H1 (cell line): ENCODE measurements around the gene SPATA6L. TPM values are rescaled to one million over a fixed set of nuclear protein-coding genes. Genes with fewer than 3 reads are reported as not detected.
A peak's percentile ranks its signal among the peaks of the same experiment; 100 is the strongest.

ENCODE experiments used
- CTCF ChIA-PET: fragments of 300-600 bp; sonication (Branson Sonifier 250); formaldehyde crosslinking; loops from one replicate; lab custom pipeline; 2021; ENCODE audit not compliant: partially characterized antibody; lab: Charles Lee
- POLR2A ChIA-PET: fragments of 300-600 bp; sonication (Branson Sonifier 250); formaldehyde crosslinking; loops from one replicate; lab custom pipeline; 2021; ENCODE audit warnings: inconsistent platforms; ENCODE audit not compliant: partially characterized antibody; lab: Charles Lee
- DNase-seq, 2 experiments: peaks; one replicate each; pipeline versions ENCODE4 v3.0.0 to v3.0.0-alpha.2; 2010 to 2022; ENCODE audit warnings: low spot score in 2 of 2, low read depth in 1 of 2, mixed read lengths in 1 of 2
- FAIRE-seq: peaks from 2 replicates; lab custom pipeline; 2011; peaks lifted over from hg19 to GRCh38; lab: Jason Lieb, UNC
- H2AFZ ChIP-seq: 2 replicates; pipeline ENCODE4 v1.8.1; 2012; ENCODE audit warnings: low read length, inconsistent platforms
- H2AK5ac ChIP-seq: 2 replicates; pipeline ENCODE4 v1.6.1; 2013; ENCODE audit warnings: low read depth, low read length
- H2BK120ac ChIP-seq: replicated peaks from 2 replicates; pipeline ENCODE3; 2013; ENCODE audit warnings: low read depth, low read length, inconsistent platforms
- H2BK12ac ChIP-seq: 2 replicates; pipeline ENCODE4 v1.6.1; 2013; ENCODE audit warnings: low read depth, low read length
- H2BK15ac ChIP-seq: 2 replicates; pipeline ENCODE4 v1.6.1; 2013; ENCODE audit warnings: low read length
- H2BK20ac ChIP-seq: 2 replicates; pipeline ENCODE4 v1.6.1; 2013; ENCODE audit warnings: low read length
- H2BK5ac ChIP-seq: 2 replicates; pipeline ENCODE4 v1.6.1; 2013; ENCODE audit warnings: low read depth, low read length
- H3K14ac ChIP-seq: 2 replicates; pipeline ENCODE4 v1.6.1; 2013; ENCODE audit warnings: inconsistent platforms; ENCODE audit not compliant: insufficient read length
- H3K18ac ChIP-seq: 2 replicates; pipeline ENCODE4 v1.6.1; 2013; ENCODE audit warnings: low read length; ENCODE audit errors: extremely low read depth
- H3K23ac ChIP-seq: 2 replicates; pipeline ENCODE4 v1.6.1; 2013; ENCODE audit warnings: inconsistent platforms; ENCODE audit not compliant: insufficient read length
- H3K23me2 ChIP-seq: 2 replicates; pipeline ENCODE4 v1.6.1; 2013; ENCODE audit warnings: low read depth, low read length
- H3K27ac ChIP-seq: 2 replicates; pipeline ENCODE4 v1.6.1; 2011; ENCODE audit warnings: low read depth, low read length, inconsistent platforms
- H3K27me3 ChIP-seq, 4 experiments: replicated peaks in 1 of 4; 1 replicate in 1 of 4; 2 replicates in 3 of 4; pipeline versions ENCODE4 v1.6.1 to v1.8.1; 2011 to 2013; ENCODE audit warnings: low read length in 3 of 4, mild to moderate bottlenecking in 3 of 4, inconsistent platforms in 2 of 4, mixed read lengths in 2 of 4, moderate library complexity in 1 of 4; ENCODE audit not compliant: control insufficient read depth in 3 of 4, insufficient read depth in 3 of 4; ENCODE audit errors: extremely low read depth in 1 of 4
- H3K36me3 ChIP-seq, 4 experiments: 2 replicates each; pipeline versions ENCODE4 v1.6.1 to v1.8.1; 2011 to 2013; ENCODE audit warnings: mild to moderate bottlenecking in 4 of 4, low read length in 3 of 4, moderate library complexity in 2 of 4, control low read depth in 1 of 4, inconsistent platforms in 1 of 4; ENCODE audit not compliant: insufficient read depth in 4 of 4, control insufficient read depth in 2 of 4
- H3K4ac ChIP-seq: replicated peaks from 2 replicates; pipeline ENCODE3; 2013; ENCODE audit warnings: low read length, low read depth, mixed read lengths, inconsistent platforms; ENCODE audit not compliant: insufficient read length
- H3K4me1 ChIP-seq, 4 experiments: replicated peaks in 1 of 4; 1 replicate in 1 of 4; 2 replicates in 3 of 4; pipeline versions ENCODE4 v1.6.1 to v1.8.1; 2011 to 2013; ENCODE audit warnings: low read length in 3 of 4, inconsistent platforms in 2 of 4, mixed read lengths in 1 of 4; ENCODE audit not compliant: insufficient read depth in 4 of 4, control insufficient read depth in 3 of 4
- H3K4me2 ChIP-seq, 2 experiments: 2 replicates each; pipeline versions ENCODE4 v1.6.1 to v1.8.1; 2011 to 2013; ENCODE audit warnings: low read depth in 2 of 2, low read length in 2 of 2, control low read depth in 1 of 2, inconsistent platforms in 1 of 2, mild to moderate bottlenecking in 1 of 2; ENCODE audit not compliant: insufficient read depth in 1 of 2
- H3K4me3 ChIP-seq, 4 experiments: fragments of 200-600, 300-600 bp in 1 of 4; sonication (generic), shearing (Covaris generic), sonication (Bioruptor Twin) in 1 of 4; 2 replicates each; pipeline versions ENCODE4 v1.5.1 to v1.8.1; 2011 to 2016; ENCODE audit warnings: low read length in 4 of 4, low read depth in 3 of 4, control low read depth in 2 of 4, inconsistent platforms in 2 of 4, mild to moderate bottlenecking in 2 of 4, mixed read lengths in 1 of 4, moderate library complexity in 1 of 4; ENCODE audit not compliant: insufficient read depth in 2 of 4; ENCODE audit errors: extremely low read depth in 1 of 4
- H3K56ac ChIP-seq: replicated peaks from 2 replicates; pipeline ENCODE3; 2013; ENCODE audit warnings: low read depth, mild to moderate bottlenecking, mixed read lengths, low read length, inconsistent platforms; ENCODE audit not compliant: insufficient read length
- H3K79me1 ChIP-seq: 2 replicates; pipeline ENCODE4 v1.6.1; 2013; ENCODE audit warnings: low read depth, low read length, control low read depth
- H3K79me2 ChIP-seq, 2 experiments: 2 replicates each; pipeline versions ENCODE4 v1.6.1 to v1.8.1; 2012 to 2013; ENCODE audit warnings: low read length in 2 of 2, mild to moderate bottlenecking in 2 of 2, inconsistent platforms in 1 of 2; ENCODE audit not compliant: insufficient read depth in 2 of 2, control insufficient read depth in 1 of 2
- H3K9ac ChIP-seq, 4 experiments: replicated peaks in 1 of 4; 1 replicate in 1 of 4; 2 replicates in 3 of 4; pipeline versions ENCODE4 v1.6.1 to v1.8.1; 2011 to 2013; ENCODE audit warnings: low read depth in 3 of 4, low read length in 3 of 4, control low read depth in 2 of 4, mild to moderate bottlenecking in 2 of 4, moderate library complexity in 2 of 4, inconsistent platforms in 1 of 4; ENCODE audit errors: extremely low read depth in 1 of 4
- H3K9me3 ChIP-seq, 2 experiments: 2 replicates each; pipeline versions ENCODE4 v1.6.1 to v1.8.1; 2012 to 2013; ENCODE audit warnings: mild to moderate bottlenecking in 2 of 2, moderate library complexity in 2 of 2, control low read depth in 1 of 2, inconsistent platforms in 1 of 2, low read depth in 1 of 2, low read length in 1 of 2, mixed read lengths in 1 of 2; ENCODE audit not compliant: insufficient read depth in 2 of 2
- H4K20me1 ChIP-seq, 2 experiments: replicated peaks in 1 of 2; 2 replicates each; pipeline versions ENCODE3 to v1.8.1; 2011 to 2013; ENCODE audit warnings: inconsistent platforms in 2 of 2, low read length in 2 of 2, mild to moderate bottlenecking in 1 of 2; ENCODE audit not compliant: insufficient read depth in 2 of 2, control insufficient read depth in 1 of 2
- H4K5ac ChIP-seq: 2 replicates; pipeline ENCODE4 v1.6.1; 2013; ENCODE audit warnings: low read length, low read depth, mixed read lengths, inconsistent platforms; ENCODE audit not compliant: insufficient read length
- H4K8ac ChIP-seq: 2 replicates; pipeline ENCODE4 v1.8.0; 2013; ENCODE audit warnings: mild to moderate bottlenecking, moderate library complexity, low read length, inconsistent platforms; ENCODE audit not compliant: insufficient read depth; ENCODE audit errors: extremely low read depth
- H4K91ac ChIP-seq: replicated peaks from 2 replicates; pipeline ENCODE3; 2013; ENCODE audit warnings: low read length, mixed read lengths, inconsistent platforms; ENCODE audit not compliant: insufficient read length
- PHF8 ChIP-seq: fragments of 200-600 bp; sonication (generic); conservative IDR thresholded peaks from 2 replicates; pipeline ENCODE4 v1.7.1; 2012; ENCODE audit warnings: low read depth, mild to moderate bottlenecking, inconsistent platforms, low read length, moderate library complexity
- POLR2A ChIP-seq, 2 experiments: IDR thresholded peaks; 1 replicate in 1 of 2; 2 replicates in 1 of 2; pipeline ENCODE4 v1.6.1; 2011; ENCODE audit warnings: low read depth in 2 of 2, low read length in 2 of 2, mild to moderate bottlenecking in 2 of 2; ENCODE audit errors: control extremely low read depth in 1 of 2
- WGBS, 2 experiments: shearing (Covaris generic) in 1 of 2; methylation state at CpG; one replicate each; pipeline versions ENCODE4 v1.1.6 to v1.1.7; 2013 to 2015; ENCODE audit warnings: low lambda C conversion rate in 2 of 2, mixed read lengths in 2 of 2, inconsistent platforms in 1 of 2, low coverage in 1 of 2, missing lambda C conversion rate in 1 of 2; ENCODE audit not compliant: insufficient replicate concordance in 2 of 2, insufficient coverage in 1 of 2, insufficient read length in 1 of 2; ENCODE audit errors: extremely low coverage in 1 of 2, missing lambda C conversion rate in 1 of 2; 5-methylcytosine and 5-hydroxymethylcytosine counted together
- polyA plus RNA-seq, 7 experiments: library from polyadenylated mRNA; depleted of rRNA in 3 of 7; stranded (reverse) in 5 of 7; unstranded in 2 of 7; fragments of >200 nt in 5 of 7; fragments of 200-250 nt in 2 of 7; gene quantifications; 1 replicate in 5 of 7; 2 replicates in 1 of 7; 4 replicates in 1 of 7; pipeline versions ENCODE4 v1.2.1 to v1.2.3, GENCODE V29; 2011 to 2013; ENCODE audit warnings: missing spikeins in 2 of 7, mixed read lengths in 2 of 7
- total RNA-seq: library from RNA; stranded (reverse); fragmentation: NEBNext Ultra II Directional; extraction: Animal tissue kit (Norgen Biotek cat#: 25700); gene quantifications from 2 replicates; pipeline ENCODE4 v1.2.1, GENCODE V29; 2021

The SPATA6L gene
- total and polyA plus RNA-seq, 2 of the 8 experiments (the other 6 are each of a cell fraction or from before 2014, with no cell fraction given): 0.57 to 1.1 TPM

GRCh38 chr9:4713849-4714248 is 47.6 kb upstream of the SPATA6L start:
- no peak overlapping the region for H4K5ac ChIP-seq
- H3K79me2 ChIP-seq: no peaks in the 10 kb centered on the region
- no peak overlapping the region for H3K9ac ChIP-seq
- CTCF ChIA-PET: interaction anchor here (1.2 kb wide), 1 partner anchor 13 kb away, joined by 4 read pairs; no protein-coding TSS in a partner anchor
- H3K23me2 ChIP-seq: peaks cover 5% of the 10 kb centered on the region; the same call in 1 of the 2 replicates
- POLR2A ChIA-PET: no interaction called here
- H3K4me2 ChIP-seq: no peak overlapping the region
- H3K56ac ChIP-seq: no peak overlapping the region
- H2AFZ ChIP-seq: no peak overlapping the region
- H2BK12ac ChIP-seq: no peak overlapping the region
- no peak overlapping the region for H4K8ac ChIP-seq
- H3K79me1 ChIP-seq: no peaks in the 10 kb centered on the region
- H2AK5ac ChIP-seq: no peak overlapping the region
- no peak overlapping the region for H2BK15ac ChIP-seq
- H2BK20ac ChIP-seq: no peak overlapping the region
- no peak overlapping the region for H3K4ac ChIP-seq
- H2BK120ac ChIP-seq: no peak overlapping the region
- no peak overlapping the region for H3K23ac ChIP-seq
- no peak overlapping the region for H3K27ac ChIP-seq
- no peak overlapping the region for H3K18ac ChIP-seq
- WGBS, 2 experiments: 71 to 100% methylated on average over 3 to 7 of the region's 7 CpGs
- no peaks in the 10 kb centered on the region for H3K9me3 ChIP-seq
- H3K27me3 ChIP-seq: no peaks in the 10 kb centered on the region
- H3K14ac ChIP-seq: no peak overlapping the region
- no peak overlapping the region for H2BK5ac ChIP-seq
- no peak for DNase-seq
- H3K36me3 ChIP-seq: peaks cover 4 to 33% (median 16%) of the 10 kb centered on the region in 4 experiments
- no peaks in the 10 kb centered on the region for H4K20me1 ChIP-seq
- FAIRE-seq: peak; percentile 92
- no peak overlapping the region for H3K4me3 ChIP-seq
- no peak overlapping the region for H4K91ac ChIP-seq
- H3K4me1 ChIP-seq: no peaks in the 10 kb centered on the region
- TF ChIP-seq POLR2A (IDR thresholded peaks at IDR 0.05; ENCODE audit: control extremely low read depth in 1 of 2, low read depth in 2 of 2, low read length in 2 of 2) (no peak), PHF8 (no peak)
